Suprapubic skin (tissue), 4 donors: ENCODE data around the gene FSD2.

Experiments
- CTCF ChIP-seq, 2 donors: fragments of 200-600 bp in 1 of 2; fragments of 450-650 bp in 1 of 2; sonication (generic) in 1 of 2; IDR thresholded peaks; one replicate each; pipeline ENCODE4 v1.5.1; 2016 to 2019; ENCODE audit warnings: antibody characterized with exemption in 2 of 2, mild to moderate bottlenecking in 1 of 2, moderate library complexity in 1 of 2
- EP300 ChIP-seq: sonication (generic); formaldehyde crosslinking; IDR thresholded peaks from one replicate; pipeline ENCODE4 v1.6.1; 2017; ENCODE audit warnings: antibody characterized with exemption
- POLR2A ChIP-seq, 2 donors: fragments of 450-650 bp; IDR thresholded peaks; one replicate each; pipeline ENCODE4 v1.6.1; 2017; ENCODE audit warnings: antibody characterized with exemption in 2 of 2, mild to moderate bottlenecking in 2 of 2, moderate library complexity in 2 of 2
- POLR2AphosphoS5 ChIP-seq, 3 donors: sonication (generic); formaldehyde crosslinking; IDR thresholded peaks; one replicate each; pipeline ENCODE4 v1.6.1; 2017; ENCODE audit warnings: antibody characterized with exemption in 3 of 3

- peak in 1 of 3 donors; percentile 5 for TF ChIP-seq POLR2AphosphoS5 (IDR thresholded peaks at IDR 0.05)
- TF ChIP-seq CTCF (IDR thresholded peaks at IDR 0.05): no peak
- TF ChIP-seq POLR2A (IDR thresholded peaks at IDR 0.05): peak in 1 of 2 donors; percentile 41
- TF ChIP-seq EP300: no peak
Observed at GRCh38 chr15:82810061-82810889, 4.4 kb upstream of the FSD2 start.
